Natural killer cell (primary cell): Measurements from ENCODE around the gene IER5L. TPM values are rescaled to one million over a fixed set of nuclear protein-coding genes. Genes with fewer than 3 reads are reported as not detected.
A peak's percentile ranks its signal among the peaks of the same experiment; 100 is the strongest.

Experiments used
- ATAC-seq, 3 donors: fragments of 150-1000 bp in 2 of 3; fragments of 200-7000 bp in 1 of 3; cut with Tn5 transposase; 1 replicate in 1 of 3; 2 replicates in 2 of 3; pipeline ENCODE4 v1.10.0; 2021; ENCODE audit warnings: mild to moderate bottlenecking in 2 of 3, moderate library complexity in 2 of 3
- DNase-seq, 2 donors: peaks; one replicate each; pipeline versions ENCODE4 v3.0.0 to v3.0.0-alpha.2; 2013 to 2021; ENCODE audit warnings: mixed read lengths in 1 of 2
- H3K27ac ChIP-seq: one replicate; pipeline ENCODE4 v1.5.1; 2013; ENCODE audit warnings: mild to moderate bottlenecking, low read length
- H3K27me3 ChIP-seq: one replicate; pipeline ENCODE4 v1.6.1; 2013; ENCODE audit warnings: low read length; ENCODE audit not compliant: control insufficient read depth, insufficient read depth
- H3K36me3 ChIP-seq: one replicate; pipeline ENCODE4 v1.6.1; 2013; ENCODE audit warnings: low read length; ENCODE audit not compliant: control insufficient read depth, insufficient read depth
- H3K4me1 ChIP-seq: one replicate; pipeline ENCODE4 v1.6.1; 2013; ENCODE audit warnings: low read length; ENCODE audit not compliant: control insufficient read depth, insufficient read depth
- H3K4me3 ChIP-seq: one replicate; pipeline ENCODE4 v1.5.1; 2013; ENCODE audit warnings: low read length
- H3K9me3 ChIP-seq: one replicate; pipeline ENCODE4 v1.6.1; 2013; ENCODE audit warnings: low read length; ENCODE audit not compliant: control insufficient read depth, insufficient read depth
- H3K27ac Mint-ChIP-seq, 2 donors: one replicate each; pipeline ENCODE4 v1.8.0; 2022; ENCODE audit warnings: mild to moderate bottlenecking in 2 of 2, mixed read lengths in 2 of 2, moderate library complexity in 1 of 2
- H3K27me3 Mint-ChIP-seq, 2 donors: one replicate each; pipeline ENCODE4 v1.8.0; 2022; ENCODE audit warnings: low read depth in 2 of 2, mixed read lengths in 2 of 2
- H3K36me3 Mint-ChIP-seq: one replicate; pipeline ENCODE4 v1.8.0; 2022; ENCODE audit warnings: mixed read lengths
- H3K4me1 Mint-ChIP-seq, 2 donors: one replicate each; pipeline ENCODE4 v1.8.0; 2022; ENCODE audit warnings: mixed read lengths in 2 of 2
- H3K4me3 Mint-ChIP-seq: one replicate; pipeline ENCODE4 v1.8.0; 2022; ENCODE audit warnings: mild to moderate bottlenecking, moderate library complexity, mixed read lengths
- H3K9me3 Mint-ChIP-seq, 2 donors: one replicate each; pipeline ENCODE4 v1.8.0; 2022; ENCODE audit warnings: mixed read lengths in 2 of 2
- CTCF ChIP-seq: fragments of 200-600 bp; IDR thresholded peaks from one replicate; pipeline ENCODE4 v1.8.0; 2022; ENCODE audit warnings: antibody characterized with exemption
- WGBS: methylation state at CpG from one replicate; pipeline ENCODE4 v1.1.7; 2013; ENCODE audit warnings: missing lambda C conversion rate; ENCODE audit not compliant: insufficient coverage; 5-methylcytosine and 5-hydroxymethylcytosine counted together
- intact Hi-C: fragments of 100-400 bp; cut with micrococcal nuclease; formaldehyde crosslinking; loops from one replicate; pipeline ENCODE4 v1.14.2; 2022
- total RNA-seq, 4 donors: library from RNA; stranded (reverse); fragments of 120-200 nt in 1 of 4; gene quantifications; one replicate each; pipeline versions ENCODE4 v1.2.3 to v1.2.4, GENCODE V29; 2013 to 2022

Gene IER5L
- total RNA-seq, 3 donors from 2014 or later (not counting 1 experiment from before 2014, with no cell fraction given) = 1.4 to 3.9 (median 2.8) TPM

GRCh38 chr9:129174102-129174723 lies 3.8 kb downstream of the IER5L start:
- WGBS = under 1% methylated on average over 55 of the region's 55 CpGs
- Mint-ChIP-seq H3K4me3 (peak overlapping the region; percentile 88), H3K9me3 (no peaks in the 10 kb centered on the region), H3K4me1 (peaks cover 6 to 37% of the 10 kb centered on the region in 2 donors), H3K27me3 (peaks cover 7 to 9% of the 10 kb centered on the region in 2 donors), H3K36me3 (no peaks in the 10 kb centered on the region), H3K27ac (peak overlapping the region in 1 of 2 donors; percentile 65)
- DNase-seq (peak; percentile 79 to 88), ATAC-seq (peak; percentile 38 to 60 (median 40))
- peak; percentile 99 for TF ChIP-seq CTCF
- no peaks in the 10 kb centered on the region for H3K36me3 ChIP-seq
- peaks cover 42% of the 10 kb centered on the region for H3K4me1 ChIP-seq
- H3K27me3 ChIP-seq = peaks cover 11% of the 10 kb centered on the region
- peak overlapping the region; percentile 48 for H3K27ac ChIP-seq
- no peaks in the 10 kb centered on the region for H3K9me3 ChIP-seq
- intact Hi-C loops = no loop called here
- H3K4me3 ChIP-seq = peak overlapping the region; percentile 70

- no peak for TF ChIP-seq CTCF
- H3K27ac Mint-ChIP-seq = peak overlapping the region in 1 of 2 donors; percentile 4
- no peaks in the 10 kb centered on the region for H3K36me3 Mint-ChIP-seq
- H3K27me3 ChIP-seq = peaks cover 6% of the 10 kb centered on the region
- no peaks in the 10 kb centered on the region for H3K36me3 ChIP-seq
- 38% methylated on average over 29 of the region's 29 CpGs for WGBS
- H3K4me1 Mint-ChIP-seq = peaks cover 6 to 37% of the 10 kb centered on the region in 2 donors
- intact Hi-C loops = no loop called here
- H3K9me3 Mint-ChIP-seq = no peaks in the 10 kb centered on the region
- ATAC-seq (no peak), DNase-seq (no peak)
- H3K4me1 ChIP-seq = peaks cover 37% of the 10 kb centered on the region
- no peak overlapping the region for H3K27ac ChIP-seq
- no peaks in the 10 kb centered on the region for H3K9me3 ChIP-seq
- H3K27me3 Mint-ChIP-seq = peaks cover 7 to 9% of the 10 kb centered on the region in 2 donors
- peak overlapping the region; percentile 70 for H3K4me3 ChIP-seq
- H3K4me3 Mint-ChIP-seq = peak overlapping the region; percentile 76
Measured at GRCh38 chr9:129173296-129174101, 4.6 kb downstream of the IER5L start.

GRCh38 chr9:129172816-129173215 lies 5.2 kb downstream of the IER5L start:
- intact Hi-C loops = no loop called here
- Histone ChIP-seq H3K4me3 (no peak overlapping the region), H3K27ac (no peak overlapping the region), H3K9me3 (no peaks in the 10 kb centered on the region), H3K36me3 (no peaks in the 10 kb centered on the region), H3K27me3 (peaks cover 6% of the 10 kb centered on the region), H3K4me1 (peaks cover 39% of the 10 kb centered on the region)
- Mint-ChIP-seq H3K27ac (no peak overlapping the region), H3K27me3 (peaks cover 10 to 13% of the 10 kb centered on the region in 2 donors), H3K4me3 (no peak overlapping the region), H3K36me3 (no peaks in the 10 kb centered on the region), H3K4me1 (peaks cover 6 to 33% of the 10 kb centered on the region in 2 donors), H3K9me3 (no peaks in the 10 kb centered on the region)
- TF ChIP-seq CTCF = no peak
- ATAC-seq (no peak), DNase-seq (no peak)
- WGBS = 83% methylated on average over 3 of the region's 5 CpGs
